ENCODE results near the gene ALDH1A1. TPM values are rescaled to one million over a fixed set of nuclear protein-coding genes. Genes with fewer than 3 reads are reported as not detected.

Gene ALDH1A1
- total and polyA plus RNA-seq, 2 donors: 5.6 to 29.1 TPM

- Histone ChIP-seq H3K4me3 (ENCODE audit: low read length in 2 of 2) (no peak overlapping the region), H3K36me3 (ENCODE audit: control insufficient read depth in 2 of 2, insufficient read depth in 2 of 2, low read length in 1 of 2) (no peaks in the 10 kb centered on the region), H3K9me3 (ENCODE audit: control insufficient read depth in 2 of 2, insufficient read depth in 1 of 2, low read length in 1 of 2) (no peaks in the 10 kb centered on the region), H3K27ac (ENCODE audit: low read depth in 1 of 2, low read length in 1 of 2) (no peak overlapping the region), H3K4me1 (ENCODE audit: control insufficient read depth in 2 of 2, insufficient read depth in 2 of 2, low read length in 2 of 2) (no peaks in the 10 kb centered on the region), H3K27me3 (ENCODE audit: control insufficient read depth in 2 of 2, insufficient read depth in 1 of 2, low read length in 1 of 2) (no peaks in the 10 kb centered on the region)
- DNase-seq (ENCODE audit: low read depth in 6 of 9, low spot score in 9 of 9): no peak
- 93% methylated on average over 3 of the region's 3 CpGs for WGBS
These were observed 43.4 kb downstream of the ALDH1A1 start for GRCh38 chr9:72909428-72909827.

- WGBS: 95% methylated on average over 5 of the region's 5 CpGs
These were observed 45.4 kb downstream of the ALDH1A1 start for GRCh38 chr9:72907421-72907820.

DNA sequence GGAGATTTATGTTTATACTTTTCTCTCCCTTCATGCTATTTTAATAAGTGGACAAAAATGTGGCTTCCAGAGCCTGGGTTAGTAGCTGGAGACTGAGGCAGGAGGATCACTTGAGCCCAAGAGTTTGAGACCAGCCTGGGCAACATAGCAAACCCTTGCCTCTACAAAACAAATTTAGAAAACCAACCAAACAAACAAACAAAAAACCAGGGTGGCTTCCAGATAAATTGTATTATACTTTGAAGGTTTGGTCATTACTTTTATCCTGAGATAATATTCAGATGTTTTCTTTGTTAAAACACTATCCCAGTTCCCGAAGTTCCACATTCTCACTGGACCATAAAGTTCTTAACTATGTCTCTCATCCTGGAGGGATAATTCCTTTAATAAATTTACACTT lies 46.0 kb downstream of the ALDH1A1 start:
- no peak for DNase-seq (ENCODE audit: low read depth in 6 of 9, low spot score in 9 of 9)
- no peak overlapping the region for H3K27ac ChIP-seq (ENCODE audit: low read depth in 1 of 2, low read length in 1 of 2)
- WGBS: 91% methylated on average over 1 of the region's 1 CpG
- no peaks in the 10 kb centered on the region for H3K36me3 ChIP-seq (ENCODE audit: control insufficient read depth in 2 of 2, insufficient read depth in 2 of 2, low read length in 1 of 2)
- H3K9me3 ChIP-seq (ENCODE audit: control insufficient read depth in 2 of 2, insufficient read depth in 1 of 2, low read length in 1 of 2): no peaks in the 10 kb centered on the region
- H3K4me1 ChIP-seq (ENCODE audit: control insufficient read depth in 2 of 2, insufficient read depth in 2 of 2, low read length in 2 of 2): no peaks in the 10 kb centered on the region
- H3K27me3 ChIP-seq (ENCODE audit: control insufficient read depth in 2 of 2, insufficient read depth in 1 of 2, low read length in 1 of 2): no peaks in the 10 kb centered on the region
- no peak overlapping the region for H3K4me3 ChIP-seq (ENCODE audit: low read length in 2 of 2)

More at GRCh38 chr9:72907421-72907820, 45.4 kb downstream of the ALDH1A1 start:
- Histone ChIP-seq H3K36me3 (ENCODE audit: control insufficient read depth in 2 of 2, insufficient read depth in 2 of 2, low read length in 1 of 2) (no peaks in the 10 kb centered on the region), H3K27ac (ENCODE audit: low read depth in 1 of 2, low read length in 1 of 2) (no peak overlapping the region), H3K27me3 (ENCODE audit: control insufficient read depth in 2 of 2, insufficient read depth in 1 of 2, low read length in 1 of 2) (no peaks in the 10 kb centered on the region), H3K4me1 (ENCODE audit: control insufficient read depth in 2 of 2, insufficient read depth in 2 of 2, low read length in 2 of 2) (no peaks in the 10 kb centered on the region), H3K4me3 (ENCODE audit: low read length in 2 of 2) (no peak overlapping the region), H3K9me3 (ENCODE audit: control insufficient read depth in 2 of 2, insufficient read depth in 1 of 2, low read length in 1 of 2) (no peaks in the 10 kb centered on the region)
- DNase-seq (ENCODE audit: low read depth in 6 of 9, low spot score in 9 of 9): no peak

GRCh38 chr9:72905514-72906480 lies 47.1 kb downstream of the ALDH1A1 start:
- 88% methylated on average over 3 of the region's 3 CpGs for WGBS
- H3K4me1 ChIP-seq (ENCODE audit: control insufficient read depth in 2 of 2, insufficient read depth in 2 of 2, low read length in 2 of 2): no peaks in the 10 kb centered on the region
- DNase-seq (ENCODE audit: low read depth in 6 of 9, low spot score in 9 of 9): no peak
- H3K36me3 ChIP-seq (ENCODE audit: control insufficient read depth in 2 of 2, insufficient read depth in 2 of 2, low read length in 1 of 2): no peaks in the 10 kb centered on the region
- H3K27ac ChIP-seq (ENCODE audit: low read depth in 1 of 2, low read length in 1 of 2): no peak overlapping the region
- no peaks in the 10 kb centered on the region for H3K9me3 ChIP-seq (ENCODE audit: control insufficient read depth in 2 of 2, insufficient read depth in 1 of 2, low read length in 1 of 2)
- H3K4me3 ChIP-seq (ENCODE audit: low read length in 2 of 2): no peak overlapping the region
- H3K27me3 ChIP-seq (ENCODE audit: control insufficient read depth in 2 of 2, insufficient read depth in 1 of 2, low read length in 1 of 2): no peaks in the 10 kb centered on the region

GRCh38 chr9:72904267-72905093 lies 48.4 kb downstream of the ALDH1A1 start:
- H3K36me3 ChIP-seq (ENCODE audit: control insufficient read depth in 2 of 2, insufficient read depth in 2 of 2, low read length in 1 of 2): no peaks in the 10 kb centered on the region
- H3K27me3 ChIP-seq (ENCODE audit: control insufficient read depth in 2 of 2, insufficient read depth in 1 of 2, low read length in 1 of 2): no peaks in the 10 kb centered on the region
- no peaks in the 10 kb centered on the region for H3K9me3 ChIP-seq (ENCODE audit: control insufficient read depth in 2 of 2, insufficient read depth in 1 of 2, low read length in 1 of 2)
- no peak for DNase-seq (ENCODE audit: low read depth in 6 of 9, low spot score in 9 of 9)
- H3K4me3 ChIP-seq (ENCODE audit: low read length in 2 of 2): no peak overlapping the region
- no peaks in the 10 kb centered on the region for H3K4me1 ChIP-seq (ENCODE audit: control insufficient read depth in 2 of 2, insufficient read depth in 2 of 2, low read length in 2 of 2)
- H3K27ac ChIP-seq (ENCODE audit: low read depth in 1 of 2, low read length in 1 of 2): no peak overlapping the region
- WGBS: 96% methylated on average over 2 of the region's 2 CpGs

DNA sequence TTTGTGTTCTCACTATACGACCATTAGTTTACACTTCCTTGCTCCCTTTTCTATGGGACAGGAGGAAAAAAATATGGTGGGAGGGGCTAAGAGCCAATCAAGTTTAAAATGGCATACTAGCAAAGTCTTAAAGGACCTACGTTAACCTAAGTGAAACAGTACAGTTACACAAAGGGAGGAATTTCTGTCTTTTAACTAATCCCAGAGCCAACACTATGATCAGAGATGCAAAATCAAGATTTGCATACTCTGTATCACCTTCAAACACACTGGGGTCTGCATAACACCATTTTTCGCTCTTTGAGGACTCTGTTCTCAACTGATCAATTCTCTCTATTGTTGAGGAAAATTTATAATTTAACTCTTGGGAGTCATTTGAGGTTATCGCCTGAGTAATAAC lies 49.8 kb downstream of the ALDH1A1 start:
- no peak overlapping the region for H3K27ac ChIP-seq (ENCODE audit: low read depth in 1 of 2, low read length in 1 of 2)
- no peaks in the 10 kb centered on the region for H3K27me3 ChIP-seq (ENCODE audit: control insufficient read depth in 2 of 2, insufficient read depth in 1 of 2, low read length in 1 of 2)
- no peak overlapping the region for H3K4me3 ChIP-seq (ENCODE audit: low read length in 2 of 2)
- no peaks in the 10 kb centered on the region for H3K9me3 ChIP-seq (ENCODE audit: control insufficient read depth in 2 of 2, insufficient read depth in 1 of 2, low read length in 1 of 2)
- H3K4me1 ChIP-seq (ENCODE audit: control insufficient read depth in 2 of 2, insufficient read depth in 2 of 2, low read length in 2 of 2): no peaks in the 10 kb centered on the region
- 96% methylated on average over 4 of the region's 4 CpGs for WGBS
- no peak for DNase-seq (ENCODE audit: low read depth in 6 of 9, low spot score in 9 of 9)
- H3K36me3 ChIP-seq (ENCODE audit: control insufficient read depth in 2 of 2, insufficient read depth in 2 of 2, low read length in 1 of 2): no peaks in the 10 kb centered on the region

DNA sequence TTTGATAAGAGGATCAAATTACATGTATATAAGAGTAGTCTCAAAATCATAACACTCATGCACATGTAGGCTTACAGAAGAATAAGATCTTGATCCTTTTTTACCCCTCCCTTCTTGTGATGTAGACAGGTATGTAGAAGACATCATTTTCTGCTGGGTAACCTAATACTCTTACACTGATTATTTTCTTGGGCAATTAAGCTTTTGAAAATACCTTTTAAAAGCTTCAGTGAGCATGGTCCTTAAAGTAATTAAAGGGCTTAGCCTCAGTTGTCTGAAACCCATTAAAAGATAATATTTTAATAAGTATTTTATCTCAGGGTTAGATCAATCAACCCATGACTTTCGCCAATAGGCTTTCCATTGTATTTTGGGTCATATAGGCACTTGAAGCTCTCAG lies 50.6 kb downstream of the ALDH1A1 start:
- no peak overlapping the region for H3K27ac ChIP-seq (ENCODE audit: low read depth in 1 of 2, low read length in 1 of 2)
- no peaks in the 10 kb centered on the region for H3K36me3 ChIP-seq (ENCODE audit: control insufficient read depth in 2 of 2, insufficient read depth in 2 of 2, low read length in 1 of 2)
- H3K4me1 ChIP-seq (ENCODE audit: control insufficient read depth in 2 of 2, insufficient read depth in 2 of 2, low read length in 2 of 2): no peaks in the 10 kb centered on the region
- DNase-seq (ENCODE audit: low read depth in 6 of 9, low spot score in 9 of 9): no peak
- H3K27me3 ChIP-seq (ENCODE audit: control insufficient read depth in 2 of 2, insufficient read depth in 1 of 2, low read length in 1 of 2): no peaks in the 10 kb centered on the region
- 96% methylated on average over 1 of the region's 1 CpG for WGBS
- H3K9me3 ChIP-seq (ENCODE audit: control insufficient read depth in 2 of 2, insufficient read depth in 1 of 2, low read length in 1 of 2): no peaks in the 10 kb centered on the region
- H3K4me3 ChIP-seq (ENCODE audit: low read length in 2 of 2): no peak overlapping the region

DNA sequence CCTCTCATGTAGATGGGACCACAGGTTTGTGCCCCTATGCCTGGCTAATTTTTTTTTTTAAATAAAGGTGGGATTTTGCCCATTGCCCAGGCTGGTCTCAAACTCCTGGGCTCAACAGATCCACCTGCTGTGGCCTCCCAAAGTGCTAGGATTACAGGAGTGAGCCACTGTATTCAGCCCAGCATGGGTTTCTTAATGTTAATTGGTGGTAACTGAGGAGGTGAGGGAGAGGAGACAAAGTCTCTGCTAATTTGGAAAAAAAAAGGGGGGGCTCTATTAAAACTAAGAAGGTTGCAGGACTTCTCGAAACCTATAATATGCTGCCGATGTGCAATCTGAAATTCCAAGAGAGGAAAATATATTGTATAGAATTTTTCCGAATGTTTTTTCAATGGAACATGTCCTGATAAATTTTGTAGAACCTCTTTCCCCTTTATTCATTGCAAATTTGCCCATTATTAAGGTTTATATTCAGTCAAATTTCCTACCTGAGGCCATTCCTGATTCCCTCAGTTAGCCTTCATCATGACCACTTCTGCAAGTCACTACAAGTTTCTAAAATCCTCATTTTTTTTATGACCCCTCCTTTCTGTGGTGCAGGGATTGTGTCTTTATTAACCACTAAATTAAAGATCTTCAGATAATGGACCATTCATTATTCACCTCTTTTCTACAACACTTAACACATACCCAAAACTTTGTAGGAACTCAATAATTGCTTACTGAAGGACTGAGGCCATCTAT lies 52.9 kb downstream of the ALDH1A1 start:
- no peaks in the 10 kb centered on the region for H3K27me3 ChIP-seq (ENCODE audit: control insufficient read depth in 2 of 2, insufficient read depth in 1 of 2, low read length in 1 of 2)
- H3K27ac ChIP-seq (ENCODE audit: low read depth in 1 of 2, low read length in 1 of 2): no peak overlapping the region
- no peaks in the 10 kb centered on the region for H3K4me1 ChIP-seq (ENCODE audit: control insufficient read depth in 2 of 2, insufficient read depth in 2 of 2, low read length in 2 of 2)
- no peak for DNase-seq (ENCODE audit: low read depth in 6 of 9, low spot score in 9 of 9)
- no peaks in the 10 kb centered on the region for H3K36me3 ChIP-seq (ENCODE audit: control insufficient read depth in 2 of 2, insufficient read depth in 2 of 2, low read length in 1 of 2)
- H3K9me3 ChIP-seq (ENCODE audit: control insufficient read depth in 2 of 2, insufficient read depth in 1 of 2, low read length in 1 of 2): no peaks in the 10 kb centered on the region
- no peak overlapping the region for H3K4me3 ChIP-seq (ENCODE audit: low read length in 2 of 2)
- WGBS: 97% methylated on average over 3 of the region's 3 CpGs
